ENCODE measurements around the gene TTC27. TPM values are rescaled to one million over a fixed set of nuclear protein-coding genes. Genes with fewer than 3 reads are reported as not detected.

Gene TTC27
- polyA plus RNA-seq, 3 donors, result 4.0 to 4.8 (median 4.4) TPM

DNA sequence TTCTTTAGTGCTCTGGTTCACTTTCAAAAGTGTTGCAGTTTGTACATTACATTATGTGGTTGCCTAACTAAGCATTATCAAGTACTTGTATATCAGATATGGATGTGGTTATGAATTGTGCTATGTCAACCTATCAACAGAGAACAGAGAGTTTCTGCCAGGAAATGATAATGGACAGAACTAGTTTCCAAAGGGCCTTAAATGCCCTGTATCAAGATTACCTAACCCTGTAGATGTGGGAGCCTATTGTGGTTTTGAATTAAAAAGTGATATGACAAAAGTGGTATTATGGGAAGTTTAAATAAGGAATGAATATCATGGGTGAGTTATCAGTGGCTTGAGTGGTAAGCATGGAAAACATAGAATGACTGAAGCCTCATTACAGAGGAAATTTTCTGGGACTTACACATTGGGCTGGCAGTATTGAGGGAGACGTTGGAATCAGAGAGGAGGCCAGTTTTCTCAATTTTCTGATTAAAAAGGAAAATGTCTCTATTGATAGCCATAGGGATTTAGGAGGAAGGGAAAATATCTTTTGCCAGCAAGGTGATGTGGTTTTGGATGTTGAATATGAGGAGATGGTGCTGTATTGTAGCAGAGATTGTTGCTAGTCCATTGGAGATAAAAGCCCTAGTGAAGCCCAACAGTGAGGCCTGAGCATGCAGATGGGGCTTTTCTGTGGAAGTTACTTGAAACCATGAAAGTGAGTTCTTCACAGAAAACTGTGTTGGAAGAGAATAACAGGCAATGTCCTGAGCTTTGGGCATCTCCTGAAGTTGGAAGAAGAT lies 140.7 kb downstream of the TTC27 start:
- no peaks in the 10 kb centered on the region for H3K9me3 Mint-ChIP-seq
- no peaks in the 10 kb centered on the region for H3K27me3 Mint-ChIP-seq (ENCODE audit: low read depth in 3 of 3)
- Histone ChIP-seq H4K20me1 (ENCODE audit: insufficient read depth, low read length) (no peaks in the 10 kb centered on the region), H3K27ac (ENCODE audit: low read depth in 1 of 2, low read length in 2 of 2) (no peak overlapping the region), H3K36me3 (replicated peaks in 1 of 2; ENCODE audit: control insufficient read depth in 1 of 2, insufficient read depth in 2 of 2, low read length in 2 of 2) (peaks cover 0 to 11% of the 10 kb centered on the region in 2 donors), H3K9ac (ENCODE audit: insufficient read depth, low read length, poor library complexity, severe bottlenecking) (no peak overlapping the region), H3K79me2 (ENCODE audit: insufficient read depth, low read length) (no peaks in the 10 kb centered on the region), H2AFZ (ENCODE audit: insufficient read depth, low read depth, low read length, poor library complexity, severe bottlenecking) (no peak overlapping the region), H3K4me1 (ENCODE audit: control insufficient read depth in 1 of 2, insufficient read depth in 2 of 2, low read length in 2 of 2) (no peaks in the 10 kb centered on the region), H3K27me3 (ENCODE audit: control insufficient read depth in 2 of 2, insufficient read depth in 2 of 2, low read length in 2 of 2) (no peaks in the 10 kb centered on the region), H3K4me2 (replicated peaks; ENCODE audit: extremely low read depth, low read length, poor library complexity, severe bottlenecking) (no peak overlapping the region), H3K9me3 (replicated peaks in 1 of 2; ENCODE audit: control insufficient read depth in 1 of 2, insufficient read depth in 1 of 2, low read length in 2 of 2) (no peaks in the 10 kb centered on the region), H3K4me3 (replicated peaks in 1 of 3; ENCODE audit: low read depth in 2 of 3, low read length in 3 of 3) (no peak overlapping the region)
- H3K4me3 Mint-ChIP-seq, result no peak overlapping the region
- H3K27ac Mint-ChIP-seq, result no peak overlapping the region
- intact Hi-C loops (cut with micrococcal nuclease), result no loop called here
- 67% methylated on average over 1 of the region's 1 CpG for WGBS (ENCODE audit: insufficient coverage)
- peaks cover 3 to 9% of the 10 kb centered on the region in 2 donors for H3K36me3 Mint-ChIP-seq
- peaks cover 4% of the 10 kb centered on the region for H3K4me1 Mint-ChIP-seq
- DNase-seq, result no peak
- no peak for TF ChIP-seq CTCF (IDR thresholded peaks at IDR 0.05)

DNA sequence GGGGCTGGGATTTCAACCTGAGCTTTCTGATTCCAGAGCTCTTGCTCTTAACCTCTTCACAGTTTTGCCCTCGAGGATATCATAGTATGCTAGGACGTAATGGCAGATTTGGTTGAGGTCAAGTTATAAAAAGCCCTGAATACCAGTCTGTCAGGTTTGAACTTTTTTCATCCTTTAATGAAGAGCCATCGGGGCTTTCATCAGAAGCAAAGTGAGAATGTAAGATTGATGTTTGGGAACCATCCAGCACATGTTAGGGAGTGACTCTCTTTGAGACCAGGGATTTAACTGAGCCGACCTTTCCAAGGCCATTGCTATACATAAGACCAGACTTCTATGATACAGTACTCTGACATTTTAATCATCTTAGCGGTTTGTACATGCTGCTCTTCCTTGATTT lies 142.5 kb downstream of the TTC27 start:
- no peak overlapping the region for H3K27ac ChIP-seq (ENCODE audit: low read depth in 1 of 2, low read length in 2 of 2)
- no peak overlapping the region for H3K4me3 ChIP-seq (replicated peaks in 1 of 3; ENCODE audit: low read depth in 2 of 3, low read length in 3 of 3)
- H3K9me3 ChIP-seq (replicated peaks in 1 of 2; ENCODE audit: control insufficient read depth in 1 of 2, insufficient read depth in 1 of 2, low read length in 2 of 2), result no peaks in the 10 kb centered on the region
- Mint-ChIP-seq H3K27me3 (ENCODE audit: low read depth in 3 of 3) (no peaks in the 10 kb centered on the region), H3K4me3 (no peak overlapping the region), H3K9me3 (no peaks in the 10 kb centered on the region), H3K4me1 (no peaks in the 10 kb centered on the region), H3K36me3 (peaks cover 3 to 4% of the 10 kb centered on the region in 2 donors), H3K27ac (no peak overlapping the region)
- WGBS (ENCODE audit: insufficient coverage), result 100% methylated on average over 2 of the region's 5 CpGs
- TF ChIP-seq CTCF (IDR thresholded peaks at IDR 0.05), result no peak
- H2AFZ ChIP-seq (ENCODE audit: insufficient read depth, low read depth, low read length, poor library complexity, severe bottlenecking), result no peak overlapping the region
- H3K4me1 ChIP-seq (ENCODE audit: control insufficient read depth in 1 of 2, insufficient read depth in 2 of 2, low read length in 2 of 2), result no peaks in the 10 kb centered on the region
- H3K36me3 ChIP-seq (replicated peaks in 1 of 2; ENCODE audit: control insufficient read depth in 1 of 2, insufficient read depth in 2 of 2, low read length in 2 of 2), result peaks cover 0 to 11% of the 10 kb centered on the region in 2 donors
- no peak overlapping the region for H3K4me2 ChIP-seq (replicated peaks; ENCODE audit: extremely low read depth, low read length, poor library complexity, severe bottlenecking)
- H4K20me1 ChIP-seq (ENCODE audit: insufficient read depth, low read length), result no peaks in the 10 kb centered on the region
- H3K79me2 ChIP-seq (ENCODE audit: insufficient read depth, low read length), result no peaks in the 10 kb centered on the region
- H3K9ac ChIP-seq (ENCODE audit: insufficient read depth, low read length, poor library complexity, severe bottlenecking), result no peak overlapping the region
- H3K27me3 ChIP-seq (ENCODE audit: control insufficient read depth in 2 of 2, insufficient read depth in 2 of 2, low read length in 2 of 2), result no peaks in the 10 kb centered on the region
- intact Hi-C loops (cut with micrococcal nuclease), result no loop called here
- no peak for DNase-seq
